ENCODE results near the gene SPEM3. TPM values are rescaled to one million over a fixed set of nuclear protein-coding genes. Genes with fewer than 3 reads are reported as not detected.

SPEM3 gene
- total and polyA plus RNA-seq, 3 donors from 2014 or later = 5.7 to 63.0 (median 18.8) TPM

DNA sequence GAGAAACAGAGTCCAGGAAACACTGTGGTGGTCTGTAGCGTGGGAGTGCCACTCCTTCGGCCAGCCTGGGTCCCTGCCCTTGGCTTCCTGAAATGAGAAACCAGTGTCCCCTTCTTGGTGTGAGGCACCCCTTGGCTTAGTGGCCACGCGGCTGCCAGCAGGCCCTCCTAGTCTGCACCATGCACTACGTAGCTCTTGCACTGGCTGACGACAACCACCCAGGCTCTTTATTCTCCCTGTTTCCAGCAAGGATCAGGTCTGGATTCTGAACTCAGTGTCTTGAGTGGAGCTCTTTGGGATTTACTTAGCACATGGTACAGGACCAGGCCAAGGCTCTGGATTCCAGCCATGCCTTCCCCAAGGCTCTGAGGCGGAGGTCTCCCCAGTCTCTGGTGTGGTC is 1.1 kb upstream of the SPEM3 start:
- intact Hi-C loops (cut with DNase I; ENCODE audit: low total_unique reads) = no loop called here
- DNase-seq = no peak
- no peaks in the 10 kb centered on the region for H3K36me3 ChIP-seq (ENCODE audit: low read depth, missing control alignments)
- no peak overlapping the region for H3K4me3 ChIP-seq
- no peak overlapping the region for H3K27ac ChIP-seq
- H3K4me1 ChIP-seq = no peaks in the 10 kb centered on the region
- 88 to 94% methylated on average over 7 of the region's 7 CpGs for WGBS, 2 donors
- H3K9me3 ChIP-seq = no peaks in the 10 kb centered on the region
- H3K27me3 ChIP-seq = no peaks in the 10 kb centered on the region
- TF ChIP-seq POLR2A (IDR thresholded peaks at IDR 0.05) = no peak
- TF ChIP-seq, protein P1, sequence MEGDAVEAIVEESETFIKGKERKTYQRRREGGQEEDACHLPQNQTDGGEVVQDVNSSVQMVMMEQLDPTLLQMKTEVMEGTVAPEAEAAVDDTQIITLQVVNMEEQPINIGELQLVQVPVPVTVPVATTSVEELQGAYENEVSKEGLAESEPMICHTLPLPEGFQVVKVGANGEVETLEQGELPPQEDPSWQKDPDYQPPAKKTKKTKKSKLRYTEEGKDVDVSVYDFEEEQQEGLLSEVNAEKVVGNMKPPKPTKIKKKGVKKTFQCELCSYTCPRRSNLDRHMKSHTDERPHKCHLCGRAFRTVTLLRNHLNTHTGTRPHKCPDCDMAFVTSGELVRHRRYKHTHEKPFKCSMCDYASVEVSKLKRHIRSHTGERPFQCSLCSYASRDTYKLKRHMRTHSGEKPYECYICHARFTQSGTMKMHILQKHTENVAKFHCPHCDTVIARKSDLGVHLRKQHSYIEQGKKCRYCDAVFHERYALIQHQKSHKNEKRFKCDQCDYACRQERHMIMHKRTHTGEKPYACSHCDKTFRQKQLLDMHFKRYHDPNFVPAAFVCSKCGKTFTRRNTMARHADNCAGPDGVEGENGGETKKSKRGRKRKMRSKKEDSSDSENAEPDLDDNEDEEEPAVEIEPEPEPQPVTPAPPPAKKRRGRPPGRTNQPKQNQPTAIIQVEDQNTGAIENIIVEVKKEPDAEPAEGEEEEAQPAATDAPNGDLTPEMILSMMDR (IDR thresholded peaks at IDR 0.05) = no peak

DNA sequence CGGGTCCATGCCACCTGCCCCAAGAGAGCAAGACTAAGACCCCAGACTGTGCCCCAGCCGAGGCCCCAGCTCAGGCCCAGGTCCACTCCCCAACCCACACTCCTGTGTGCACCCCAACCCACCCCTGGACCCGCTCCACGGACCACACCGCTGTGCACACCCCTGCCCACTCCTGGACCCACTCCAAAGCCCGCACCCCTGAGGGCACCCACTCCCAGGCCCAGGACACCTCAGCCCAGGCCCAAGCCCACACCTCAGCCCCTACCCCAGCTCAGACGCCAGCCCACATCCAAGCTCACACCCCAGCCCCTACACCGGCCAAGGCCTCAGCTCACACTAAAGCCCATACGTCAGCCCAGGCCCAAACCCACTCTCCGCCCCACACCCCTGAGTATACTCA is 1.1 kb downstream of the SPEM3 start:
- no peak for DNase-seq
- WGBS, 2 donors = 90 to 97% methylated on average over 10 of the region's 10 CpGs
- intact Hi-C loops (cut with DNase I; ENCODE audit: low total_unique reads) = no loop called here

DNA sequence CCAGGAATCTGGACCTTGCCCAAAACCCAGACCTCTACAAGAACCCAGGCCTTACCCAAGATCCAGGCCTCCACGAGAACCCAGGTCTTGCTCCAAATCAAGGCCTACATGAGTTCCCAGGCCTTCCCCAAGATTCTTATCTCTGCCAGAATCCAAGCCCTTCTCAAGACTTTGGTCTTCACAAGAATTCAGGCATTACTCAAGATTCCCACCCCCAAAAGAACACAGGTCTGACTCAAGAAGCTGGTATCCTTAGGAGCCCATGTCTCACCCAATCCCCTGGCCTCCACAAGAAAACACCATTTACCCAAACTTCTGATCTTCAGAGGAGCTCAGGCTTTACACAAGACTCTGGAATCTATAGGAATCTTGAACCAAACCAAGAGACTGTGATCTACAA is 2.6 kb downstream of the SPEM3 start:
- TF ChIP-seq, protein P1 (IDR thresholded peaks at IDR 0.05) = no peak
- TF ChIP-seq POLR2A (IDR thresholded peaks at IDR 0.05) = no peak
- no peak for DNase-seq
- intact Hi-C loops (cut with DNase I; ENCODE audit: low total_unique reads) = no loop called here
- no peaks in the 10 kb centered on the region for H3K27me3 ChIP-seq
- 78 to 96% methylated on average over 1 of the region's 1 CpG for WGBS, 2 donors
- no peak overlapping the region for H3K4me3 ChIP-seq
- no peaks in the 10 kb centered on the region for H3K36me3 ChIP-seq (ENCODE audit: low read depth, missing control alignments)
- H3K27ac ChIP-seq = no peak overlapping the region
- no peaks in the 10 kb centered on the region for H3K9me3 ChIP-seq
- no peaks in the 10 kb centered on the region for H3K4me1 ChIP-seq

More for the DNA sequence above, 1.1 kb downstream of the SPEM3 start:
- H3K4me1 ChIP-seq = no peaks in the 10 kb centered on the region
- no peak for TF ChIP-seq POLR2A (IDR thresholded peaks at IDR 0.05)
- TF ChIP-seq, protein P1 (IDR thresholded peaks at IDR 0.05) = no peak
- H3K9me3 ChIP-seq = no peaks in the 10 kb centered on the region
- no peaks in the 10 kb centered on the region for H3K36me3 ChIP-seq (ENCODE audit: low read depth, missing control alignments)
- H3K27ac ChIP-seq = no peak overlapping the region
- no peak overlapping the region for H3K4me3 ChIP-seq
- no peaks in the 10 kb centered on the region for H3K27me3 ChIP-seq

DNA sequence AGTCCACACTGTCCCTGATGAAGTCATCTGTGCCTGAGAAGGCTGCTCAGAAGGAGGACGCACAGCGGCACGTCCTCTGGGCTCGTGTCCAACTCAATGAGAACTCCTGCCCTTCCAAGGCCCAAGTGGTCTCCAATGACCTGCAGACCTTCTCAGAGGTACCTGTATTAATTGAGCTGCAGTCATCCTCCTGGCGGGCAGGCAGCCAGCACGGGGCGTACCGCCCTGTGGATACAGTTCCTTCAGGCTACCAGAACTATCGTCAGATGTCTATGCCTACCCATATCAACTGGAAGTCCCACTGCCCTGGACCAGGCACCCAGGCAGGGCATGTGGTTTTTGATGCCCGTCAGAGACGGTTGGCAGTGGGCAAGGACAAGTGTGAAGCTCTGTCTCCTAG is 3.6 kb downstream of the SPEM3 start:
- intact Hi-C loops (cut with DNase I; ENCODE audit: low total_unique reads) = no loop called here
- Histone ChIP-seq H3K27me3 (no peaks in the 10 kb centered on the region), H3K4me1 (peaks cover 2% of the 10 kb centered on the region), H3K4me3 (no peak overlapping the region), H3K36me3 (ENCODE audit: low read depth, missing control alignments) (no peaks in the 10 kb centered on the region), H3K9me3 (no peaks in the 10 kb centered on the region), H3K27ac (no peak overlapping the region)
- no peak for DNase-seq
- TF ChIP-seq, protein P1 (IDR thresholded peaks at IDR 0.05) = no peak
- TF ChIP-seq POLR2A (IDR thresholded peaks at IDR 0.05) = no peak
- WGBS, 2 donors = 92 to 99% methylated on average over 10 to 11 of the region's 11 CpGs
